ENCODE results near the gene GNAQ. TPM values are rescaled to one million over a fixed set of nuclear protein-coding genes. Genes with fewer than 3 reads are reported as not detected.

Gene GNAQ
- total and polyA plus RNA-seq, 2 experiments from 2014 or later: 25.7 to 47.9 TPM

DNA sequence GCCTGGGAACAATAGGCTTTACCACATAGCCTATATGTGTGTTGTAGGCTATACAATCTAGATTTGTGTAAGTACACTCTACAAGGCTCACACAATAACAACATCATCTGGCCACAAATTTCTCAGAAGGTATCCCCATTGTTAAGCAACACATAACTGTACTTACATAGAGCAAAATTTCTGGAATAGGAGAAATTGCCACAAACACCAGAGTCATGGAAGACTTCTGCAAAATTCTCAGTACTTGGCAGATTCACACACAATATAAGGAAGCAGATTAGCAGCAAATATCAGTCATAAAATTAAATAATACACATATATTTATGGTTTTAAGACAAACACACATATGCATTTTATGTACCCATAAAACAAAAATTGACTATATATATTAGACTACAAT lies 16.4 kb downstream of the GNAQ start:
- no peak for DNase-seq (ENCODE audit: low spot score)

GRCh38 chr9:78014776-78015175 lies 16.8 kb downstream of the GNAQ start:
- no peaks in the 10 kb centered on the region for H3K27me3 ChIP-seq
- H3K4me1 ChIP-seq (ENCODE audit: insufficient read depth): peaks cover 12% of the 10 kb centered on the region
- no peak overlapping the region for H3K4me3 ChIP-seq
- H3K4me2 ChIP-seq: no peak overlapping the region
- no peaks in the 10 kb centered on the region for H3K9me2 ChIP-seq (replicated peaks; ENCODE audit: insufficient read depth)
- H3K36me3 ChIP-seq (replicated peaks; ENCODE audit: insufficient read depth, low read depth): no peaks in the 10 kb centered on the region
- H3K27ac ChIP-seq: no peak overlapping the region
- TF ChIP-seq EZH2phosphoT487 (IDR thresholded peaks at IDR 0.05; ENCODE audit: low read depth, severe bottlenecking, unreplicated experiment) (no peak), EZH2 (IDR thresholded peaks at IDR 0.05; ENCODE audit: borderline replicate concordance) (no peak), CTCF (IDR thresholded peaks at IDR 0.05; ENCODE audit: poor library complexity) (no peak)
- WGBS (ENCODE audit: low lambda C conversion rate, missing lambda C conversion rate): 87% methylated on average over 6 of the region's 6 CpGs
- peaks cover 99% of the 10 kb centered on the region for H3K79me2 ChIP-seq
- H3K9me3 ChIP-seq (ENCODE audit: low read depth): no peaks in the 10 kb centered on the region
- peaks cover 57% of the 10 kb centered on the region for H4K20me1 ChIP-seq (ENCODE audit: insufficient read depth, poor library complexity, severe bottlenecking)
- no peak for DNase-seq (ENCODE audit: low spot score)
- no peak overlapping the region for H2AFZ ChIP-seq

More for the DNA sequence above, 16.4 kb downstream of the GNAQ start:
- Histone ChIP-seq H3K79me2 (peaks cover 99% of the 10 kb centered on the region), H3K27me3 (no peaks in the 10 kb centered on the region), H3K4me1 (ENCODE audit: insufficient read depth) (peaks cover 7% of the 10 kb centered on the region), H2AFZ (no peak overlapping the region), H3K9me3 (ENCODE audit: low read depth) (no peaks in the 10 kb centered on the region), H3K4me3 (no peak overlapping the region), H3K36me3 (replicated peaks; ENCODE audit: insufficient read depth, low read depth) (no peaks in the 10 kb centered on the region), H3K4me2 (no peak overlapping the region), H4K20me1 (ENCODE audit: insufficient read depth, poor library complexity, severe bottlenecking) (peaks cover 55% of the 10 kb centered on the region), H3K9me2 (replicated peaks; ENCODE audit: insufficient read depth) (no peaks in the 10 kb centered on the region), H3K27ac (no peak overlapping the region)
- TF ChIP-seq EZH2 (IDR thresholded peaks at IDR 0.05; ENCODE audit: borderline replicate concordance) (no peak), CTCF (IDR thresholded peaks at IDR 0.05; ENCODE audit: poor library complexity) (no peak), EZH2phosphoT487 (IDR thresholded peaks at IDR 0.05; ENCODE audit: low read depth, severe bottlenecking, unreplicated experiment) (no peak)

- H3K4me2 ChIP-seq: no peak overlapping the region
Observed at GRCh38 chr9:78013934-78014333, 17.7 kb downstream of the GNAQ start.

More at GRCh38 chr9:78013934-78014333, 17.7 kb downstream of the GNAQ start:
- 100% methylated on average over 1 of the region's 1 CpG for WGBS (ENCODE audit: low lambda C conversion rate, missing lambda C conversion rate)
- no peaks in the 10 kb centered on the region for H3K36me3 ChIP-seq (replicated peaks; ENCODE audit: insufficient read depth, low read depth)
- peaks cover 16% of the 10 kb centered on the region for H3K4me1 ChIP-seq (ENCODE audit: insufficient read depth)
- H3K27me3 ChIP-seq: no peaks in the 10 kb centered on the region
- H2AFZ ChIP-seq: no peak overlapping the region
- H3K27ac ChIP-seq: no peak overlapping the region
- DNase-seq (ENCODE audit: low spot score): no peak
- H3K79me2 ChIP-seq: peaks cover 99% of the 10 kb centered on the region
- no peak overlapping the region for H3K4me3 ChIP-seq
- peaks cover 56% of the 10 kb centered on the region for H4K20me1 ChIP-seq (ENCODE audit: insufficient read depth, poor library complexity, severe bottlenecking)
- H3K9me2 ChIP-seq (replicated peaks; ENCODE audit: insufficient read depth): no peaks in the 10 kb centered on the region
- no peaks in the 10 kb centered on the region for H3K9me3 ChIP-seq (ENCODE audit: low read depth)
- TF ChIP-seq EZH2phosphoT487 (IDR thresholded peaks at IDR 0.05; ENCODE audit: low read depth, severe bottlenecking, unreplicated experiment) (no peak), CTCF (IDR thresholded peaks at IDR 0.05; ENCODE audit: poor library complexity) (no peak), EZH2 (IDR thresholded peaks at IDR 0.05; ENCODE audit: borderline replicate concordance) (no peak)
